ENCODE results near the gene MAFG. TPM values are rescaled to one million over a fixed set of nuclear protein-coding genes. Genes with fewer than 3 reads are reported as not detected.
"Not testable (repeated sequence)": the region's sequence is repeated elsewhere in the genome, so short reads cannot be mapped to it uniquely, and the experiment has no call there.

Gene MAFG
- total and polyA plus RNA-seq, 4 donors, result 11.9 to 33.3 (median 23.3) TPM

DNA sequence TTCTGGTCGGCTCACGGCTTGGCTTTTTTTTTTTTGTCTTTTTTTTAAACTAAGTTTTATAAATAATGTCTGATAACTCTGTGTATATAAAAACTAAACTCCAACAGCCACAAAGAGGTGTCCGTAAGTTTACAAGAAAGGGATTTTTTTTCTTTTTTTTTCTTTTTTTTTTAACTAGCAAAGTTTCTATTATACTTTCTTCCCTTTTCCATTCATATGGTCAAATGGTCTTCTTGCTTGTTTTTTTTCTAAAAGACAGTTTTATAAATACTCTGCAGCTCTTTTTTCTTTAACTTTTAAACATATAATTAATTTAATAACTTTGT, 6.0 kb downstream of the MAFG start:
- H3K4me1 ChIP-seq (ENCODE audit: control insufficient read depth in 5 of 5, insufficient read depth in 5 of 5, low read length in 5 of 5), result peaks cover 4 to 43% (median 12%) of the 10 kb centered on the region in 5 donors
- 50 to 68% methylated on average over 3 of the region's 3 CpGs for WGBS, 2 donors
- H3K27ac ChIP-seq (ENCODE audit: low read depth in 1 of 2, low read length in 1 of 2), result no peak overlapping the region

DNA sequence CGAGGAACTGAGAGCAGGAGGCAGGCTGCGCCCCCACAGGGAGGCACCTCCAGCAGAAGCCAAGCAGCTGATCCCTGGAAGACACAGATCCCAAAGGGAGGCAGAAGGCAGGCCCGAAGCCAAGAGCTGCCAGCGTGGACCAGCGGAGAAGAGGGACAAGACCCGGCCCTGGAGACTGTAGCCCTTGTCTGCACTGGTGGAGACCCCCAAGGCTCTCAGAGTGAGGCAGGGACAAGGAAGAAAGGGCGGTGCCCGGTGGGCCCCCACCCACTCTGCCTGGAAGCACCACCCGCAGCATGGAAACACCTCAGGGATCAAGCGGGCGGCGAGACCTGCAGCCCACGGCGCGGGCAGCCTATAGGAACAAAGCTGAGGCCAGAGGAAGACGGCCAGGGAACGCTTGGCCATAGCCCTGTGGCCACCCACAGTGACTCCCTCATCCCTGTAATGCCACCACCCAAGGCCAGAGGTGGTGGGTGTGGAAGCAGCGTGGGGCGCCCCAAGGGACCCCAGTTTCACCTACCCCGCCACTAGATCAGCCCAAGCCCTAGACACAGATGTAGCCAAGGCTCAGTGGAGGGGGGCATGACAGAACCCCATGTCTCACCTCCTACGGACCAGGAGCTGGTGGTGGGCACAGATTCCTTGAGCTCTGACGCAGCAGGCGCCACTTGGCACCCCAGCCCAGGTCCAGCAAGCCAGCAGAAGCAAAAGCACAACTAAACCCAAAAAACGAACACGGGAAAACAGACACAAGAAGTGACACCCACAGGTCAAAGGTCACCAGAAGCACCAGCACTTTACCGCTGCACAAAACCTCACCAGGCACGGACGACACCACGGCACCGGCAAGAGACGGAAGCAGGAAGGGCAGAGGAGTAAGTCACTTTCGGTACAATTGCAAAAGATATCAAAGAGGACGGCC, 6.7 kb downstream of the MAFG start:
- Histone ChIP-seq H3K27me3 (ENCODE audit: control insufficient read depth in 3 of 3, insufficient read depth in 3 of 3, low read length in 2 of 3) (no peaks in the 10 kb centered on the region), H3K4me3 (no peak overlapping the region), H3K9ac (ENCODE audit: insufficient read depth in 1 of 2, low read length in 2 of 2) (no peak overlapping the region), H3K27ac (ENCODE audit: low read depth in 1 of 2, low read length in 1 of 2) (no peak overlapping the region), H3K36me3 (ENCODE audit: control insufficient read depth in 4 of 4, insufficient read depth in 4 of 4, low read length in 4 of 4) (peaks cover 0 to 28% (median 7%) of the 10 kb centered on the region in 4 donors), H3K4me1 (ENCODE audit: control insufficient read depth in 5 of 5, insufficient read depth in 5 of 5, low read length in 5 of 5) (peaks cover 4 to 39% (median 12%) of the 10 kb centered on the region in 5 donors), H3K9me3 (ENCODE audit: control insufficient read depth in 4 of 4, insufficient read depth in 3 of 4, low read length in 3 of 4) (no peaks in the 10 kb centered on the region)
- DNase-seq (no peak), ATAC-seq (ENCODE audit: insufficient read depth, low FRiP score) (no peak)
- TF ChIP-seq, protein P1, sequence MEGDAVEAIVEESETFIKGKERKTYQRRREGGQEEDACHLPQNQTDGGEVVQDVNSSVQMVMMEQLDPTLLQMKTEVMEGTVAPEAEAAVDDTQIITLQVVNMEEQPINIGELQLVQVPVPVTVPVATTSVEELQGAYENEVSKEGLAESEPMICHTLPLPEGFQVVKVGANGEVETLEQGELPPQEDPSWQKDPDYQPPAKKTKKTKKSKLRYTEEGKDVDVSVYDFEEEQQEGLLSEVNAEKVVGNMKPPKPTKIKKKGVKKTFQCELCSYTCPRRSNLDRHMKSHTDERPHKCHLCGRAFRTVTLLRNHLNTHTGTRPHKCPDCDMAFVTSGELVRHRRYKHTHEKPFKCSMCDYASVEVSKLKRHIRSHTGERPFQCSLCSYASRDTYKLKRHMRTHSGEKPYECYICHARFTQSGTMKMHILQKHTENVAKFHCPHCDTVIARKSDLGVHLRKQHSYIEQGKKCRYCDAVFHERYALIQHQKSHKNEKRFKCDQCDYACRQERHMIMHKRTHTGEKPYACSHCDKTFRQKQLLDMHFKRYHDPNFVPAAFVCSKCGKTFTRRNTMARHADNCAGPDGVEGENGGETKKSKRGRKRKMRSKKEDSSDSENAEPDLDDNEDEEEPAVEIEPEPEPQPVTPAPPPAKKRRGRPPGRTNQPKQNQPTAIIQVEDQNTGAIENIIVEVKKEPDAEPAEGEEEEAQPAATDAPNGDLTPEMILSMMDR (IDR thresholded peaks at IDR 0.05; ENCODE audit: control extremely low read depth, extremely low read depth), result no peak
- 68 to 81% methylated on average over 30 to 33 of the region's 33 CpGs for WGBS, 2 donors

More for the DNA sequence above, 6.0 kb downstream of the MAFG start:
- Histone ChIP-seq H3K27me3 (ENCODE audit: control insufficient read depth in 3 of 3, insufficient read depth in 3 of 3, low read length in 2 of 3) (no peaks in the 10 kb centered on the region), H3K9me3 (ENCODE audit: control insufficient read depth in 4 of 4, insufficient read depth in 3 of 4, low read length in 3 of 4) (no peaks in the 10 kb centered on the region), H3K4me3 (no peak overlapping the region), H3K36me3 (ENCODE audit: control insufficient read depth in 4 of 4, insufficient read depth in 4 of 4, low read length in 4 of 4) (peaks cover 0 to 28% (median 7%) of the 10 kb centered on the region in 4 donors), H3K9ac (ENCODE audit: insufficient read depth in 1 of 2, low read length in 2 of 2) (no peak overlapping the region)
- ATAC-seq (ENCODE audit: insufficient read depth, low FRiP score), result no peak
- TF ChIP-seq, protein P1 (IDR thresholded peaks at IDR 0.05; ENCODE audit: control extremely low read depth, extremely low read depth), result no peak
- DNase-seq, result no peak

DNA sequence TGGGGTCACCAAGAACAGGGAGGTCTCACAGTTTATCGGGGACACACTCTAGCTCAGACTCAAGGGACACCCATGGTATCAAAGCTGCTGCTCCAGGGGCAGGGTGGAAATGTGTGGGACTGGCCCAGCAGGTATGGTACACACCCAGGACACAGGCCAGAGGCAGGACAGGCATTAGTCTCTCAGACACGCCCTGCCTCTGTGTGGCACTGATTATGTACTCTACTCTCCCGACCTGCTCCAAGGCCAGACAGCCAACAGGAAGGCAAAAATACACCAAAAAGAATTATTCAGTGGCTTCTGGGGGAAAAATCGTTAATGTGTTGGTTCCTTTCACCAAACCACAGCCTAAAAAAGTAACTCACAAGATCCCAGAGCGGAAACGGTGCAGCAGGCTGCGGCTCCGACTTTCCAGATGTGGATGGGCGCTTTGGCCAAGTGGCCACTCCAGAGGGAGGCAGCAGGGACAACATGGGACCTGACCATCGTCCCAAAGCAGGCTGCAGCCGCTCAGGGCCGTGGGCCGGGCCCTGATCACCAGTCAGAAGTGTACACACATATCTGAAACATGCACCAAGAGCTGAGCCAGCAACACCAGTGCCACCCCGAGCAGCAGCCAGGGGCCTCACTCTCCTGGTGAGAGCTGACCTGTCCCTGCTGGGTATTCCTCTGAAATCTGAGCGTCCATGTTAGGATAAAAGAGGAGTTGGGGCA, 8.5 kb downstream of the MAFG start:
- no peaks in the 10 kb centered on the region for H3K27me3 ChIP-seq (ENCODE audit: control insufficient read depth in 3 of 3, insufficient read depth in 3 of 3, low read length in 2 of 3)
- H3K9ac ChIP-seq (ENCODE audit: insufficient read depth in 1 of 2, low read length in 2 of 2), result no peak overlapping the region
- H3K36me3 ChIP-seq (ENCODE audit: control insufficient read depth in 4 of 4, insufficient read depth in 4 of 4, low read length in 4 of 4), result peaks cover 4 to 47% (median 9%) of the 10 kb centered on the region in 4 donors
- no peaks in the 10 kb centered on the region for H3K9me3 ChIP-seq (ENCODE audit: control insufficient read depth in 4 of 4, insufficient read depth in 3 of 4, low read length in 3 of 4)
- no peak overlapping the region for H3K4me3 ChIP-seq
- DNase-seq (no peak), ATAC-seq (ENCODE audit: insufficient read depth, low FRiP score) (no peak)
- peak overlapping the region in 1 of 2 donors; percentile 2 for H3K27ac ChIP-seq (ENCODE audit: low read depth in 1 of 2, low read length in 1 of 2)
- TF ChIP-seq, protein P1 (IDR thresholded peaks at IDR 0.05; ENCODE audit: control extremely low read depth, extremely low read depth), result no peak
- WGBS, 2 donors, result 65 to 74% methylated on average over 15 of the region's 15 CpGs
- H3K4me1 ChIP-seq (ENCODE audit: control insufficient read depth in 5 of 5, insufficient read depth in 5 of 5, low read length in 5 of 5), result peaks cover 4 to 25% (median 12%) of the 10 kb centered on the region in 5 donors

DNA sequence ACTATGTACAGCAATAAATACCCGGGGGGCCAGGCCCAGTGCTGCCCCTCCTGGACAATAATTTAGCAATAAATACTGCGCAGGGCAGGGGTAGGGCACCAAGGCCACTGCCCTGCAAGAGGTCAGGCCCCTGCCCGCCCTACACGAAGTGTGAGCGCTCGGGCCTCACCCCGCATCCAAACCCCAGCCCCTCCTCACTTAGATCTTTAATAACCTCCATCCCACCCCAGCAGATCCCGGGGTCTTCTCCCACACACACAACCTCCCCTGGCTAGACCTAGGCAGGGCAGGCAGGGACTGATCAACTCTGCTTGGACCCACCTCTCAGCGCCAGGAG, 9.2 kb downstream of the MAFG start:
- Histone ChIP-seq H3K27ac (ENCODE audit: low read depth in 1 of 2, low read length in 1 of 2) (peak overlapping the region in 1 of 2 donors; percentile 58), H3K4me1 (ENCODE audit: control insufficient read depth in 5 of 5, insufficient read depth in 5 of 5, low read length in 5 of 5) (peaks cover 4 to 19% (median 7%) of the 10 kb centered on the region in 5 donors), H3K36me3 (ENCODE audit: control insufficient read depth in 4 of 4, insufficient read depth in 4 of 4, low read length in 4 of 4) (peaks cover 10 to 54% (median 13%) of the 10 kb centered on the region in 4 donors)
- not testable (repeated sequence) for H3K9ac ChIP-seq (ENCODE audit: insufficient read depth in 1 of 2, low read length in 2 of 2); H3K9me3 ChIP-seq (ENCODE audit: control insufficient read depth in 4 of 4, insufficient read depth in 3 of 4, low read length in 3 of 4); ATAC-seq (ENCODE audit: insufficient read depth, low FRiP score); H3K4me3 ChIP-seq; H3K27me3 ChIP-seq (ENCODE audit: control insufficient read depth in 3 of 3, insufficient read depth in 3 of 3, low read length in 2 of 3); DNase-seq
- WGBS, 2 donors, result 35 to 40% methylated on average over 9 of the region's 9 CpGs
